ENCODE data around the gene BICC1. TPM values are rescaled to one million over a fixed set of nuclear protein-coding genes. Genes with fewer than 3 reads are reported as not detected.

BICC1 gene
- total RNA-seq, 1 donor from 2014 or later: 1.1 TPM

DNA sequence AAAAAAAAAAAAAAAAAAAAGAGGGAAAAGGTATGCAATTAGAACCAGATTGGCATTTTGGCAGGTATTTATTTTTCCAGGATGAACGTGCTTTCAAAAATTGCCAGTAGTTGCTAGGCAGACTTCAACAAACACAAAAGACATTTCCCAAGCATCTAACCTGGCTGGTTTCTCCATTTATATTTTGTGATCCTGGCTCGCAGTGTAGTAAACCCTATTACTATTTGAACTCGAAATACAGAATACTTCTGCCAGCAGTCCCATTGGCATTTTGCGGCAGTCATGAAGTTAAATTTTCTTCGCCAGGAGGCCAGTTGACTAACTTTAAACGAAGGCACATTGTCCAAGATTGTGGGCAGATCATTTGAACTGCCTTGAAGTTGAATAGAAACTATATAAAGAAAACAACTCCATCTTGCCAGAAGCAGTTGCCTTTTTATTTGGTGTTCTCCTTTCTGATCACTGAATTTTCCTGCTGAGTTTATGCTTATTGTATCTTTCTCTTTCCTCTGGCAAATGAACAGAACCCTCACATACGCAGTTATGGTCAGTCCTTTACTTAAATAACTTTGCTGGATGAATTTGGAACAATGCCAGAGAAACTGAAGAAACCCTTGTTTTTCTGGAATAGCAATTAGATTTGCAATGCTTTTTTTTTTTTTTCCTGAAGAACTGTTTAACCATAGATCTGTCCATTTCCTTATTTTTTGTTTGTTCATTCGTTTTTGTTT lies 132.9 kb downstream of the BICC1 start:
- no peak overlapping the region for H3K4me3 Mint-ChIP-seq (ENCODE audit: unreplicated experiment)
- H3K9me3 Mint-ChIP-seq (ENCODE audit: unreplicated experiment): no peaks in the 10 kb centered on the region
- H3K36me3 Mint-ChIP-seq (ENCODE audit: low read depth, unreplicated experiment): no peaks in the 10 kb centered on the region
- peaks cover 5% of the 10 kb centered on the region for H3K27me3 Mint-ChIP-seq (ENCODE audit: unreplicated experiment)
- DNase-seq (ENCODE audit: low spot score): no peak
- no peak overlapping the region for H3K27ac Mint-ChIP-seq (ENCODE audit: unreplicated experiment)
- peaks cover 9% of the 10 kb centered on the region for H3K4me1 Mint-ChIP-seq (ENCODE audit: unreplicated experiment)
- TF ChIP-seq, protein P1, sequence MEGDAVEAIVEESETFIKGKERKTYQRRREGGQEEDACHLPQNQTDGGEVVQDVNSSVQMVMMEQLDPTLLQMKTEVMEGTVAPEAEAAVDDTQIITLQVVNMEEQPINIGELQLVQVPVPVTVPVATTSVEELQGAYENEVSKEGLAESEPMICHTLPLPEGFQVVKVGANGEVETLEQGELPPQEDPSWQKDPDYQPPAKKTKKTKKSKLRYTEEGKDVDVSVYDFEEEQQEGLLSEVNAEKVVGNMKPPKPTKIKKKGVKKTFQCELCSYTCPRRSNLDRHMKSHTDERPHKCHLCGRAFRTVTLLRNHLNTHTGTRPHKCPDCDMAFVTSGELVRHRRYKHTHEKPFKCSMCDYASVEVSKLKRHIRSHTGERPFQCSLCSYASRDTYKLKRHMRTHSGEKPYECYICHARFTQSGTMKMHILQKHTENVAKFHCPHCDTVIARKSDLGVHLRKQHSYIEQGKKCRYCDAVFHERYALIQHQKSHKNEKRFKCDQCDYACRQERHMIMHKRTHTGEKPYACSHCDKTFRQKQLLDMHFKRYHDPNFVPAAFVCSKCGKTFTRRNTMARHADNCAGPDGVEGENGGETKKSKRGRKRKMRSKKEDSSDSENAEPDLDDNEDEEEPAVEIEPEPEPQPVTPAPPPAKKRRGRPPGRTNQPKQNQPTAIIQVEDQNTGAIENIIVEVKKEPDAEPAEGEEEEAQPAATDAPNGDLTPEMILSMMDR (IDR thresholded peaks at IDR 0.05; ENCODE audit: unreplicated experiment): no peak

DNA sequence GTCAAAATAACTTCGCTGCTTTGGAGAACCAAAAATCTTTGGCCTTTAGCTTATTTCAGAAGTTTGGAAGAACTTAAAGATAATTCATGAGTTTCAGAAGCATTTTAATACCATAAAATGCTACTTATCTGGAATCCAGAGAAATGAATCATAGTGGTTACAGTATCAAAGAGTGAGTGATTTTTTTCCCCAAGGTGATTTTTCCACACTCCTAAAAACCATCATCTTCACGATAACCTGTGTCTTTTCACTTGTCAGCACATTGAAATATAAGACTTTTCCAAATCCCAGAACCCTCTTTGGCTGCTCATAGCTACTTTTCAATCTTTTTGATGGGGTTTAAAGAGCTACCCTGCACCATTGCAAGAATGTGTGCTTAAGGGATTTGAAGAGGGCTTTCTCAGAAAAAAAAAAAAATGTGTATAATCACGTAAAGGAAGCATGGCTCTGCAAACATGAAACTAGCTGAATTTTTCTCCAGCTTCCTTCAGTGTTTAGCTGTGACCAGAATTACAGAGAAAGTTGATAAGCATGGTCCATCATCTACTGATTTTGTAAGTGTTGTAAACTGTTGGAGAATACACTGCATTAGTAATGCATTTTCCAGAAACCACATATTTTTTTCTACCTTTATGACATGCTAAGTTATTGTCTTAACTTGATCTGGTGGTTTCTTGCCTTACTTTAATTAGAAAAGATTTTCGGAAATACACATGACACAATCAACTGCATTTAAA lies 134.9 kb downstream of the BICC1 start:
- DNase-seq (ENCODE audit: low spot score): no peak
- no peak overlapping the region for H3K4me3 Mint-ChIP-seq (ENCODE audit: unreplicated experiment)
- peaks cover 5% of the 10 kb centered on the region for H3K27me3 Mint-ChIP-seq (ENCODE audit: unreplicated experiment)
- H3K36me3 Mint-ChIP-seq (ENCODE audit: low read depth, unreplicated experiment): no peaks in the 10 kb centered on the region
- TF ChIP-seq, protein P1 (IDR thresholded peaks at IDR 0.05; ENCODE audit: unreplicated experiment): no peak
- no peaks in the 10 kb centered on the region for H3K9me3 Mint-ChIP-seq (ENCODE audit: unreplicated experiment)
- H3K4me1 Mint-ChIP-seq (ENCODE audit: unreplicated experiment): peaks cover 5% of the 10 kb centered on the region
- H3K27ac Mint-ChIP-seq (ENCODE audit: unreplicated experiment): no peak overlapping the region

DNA sequence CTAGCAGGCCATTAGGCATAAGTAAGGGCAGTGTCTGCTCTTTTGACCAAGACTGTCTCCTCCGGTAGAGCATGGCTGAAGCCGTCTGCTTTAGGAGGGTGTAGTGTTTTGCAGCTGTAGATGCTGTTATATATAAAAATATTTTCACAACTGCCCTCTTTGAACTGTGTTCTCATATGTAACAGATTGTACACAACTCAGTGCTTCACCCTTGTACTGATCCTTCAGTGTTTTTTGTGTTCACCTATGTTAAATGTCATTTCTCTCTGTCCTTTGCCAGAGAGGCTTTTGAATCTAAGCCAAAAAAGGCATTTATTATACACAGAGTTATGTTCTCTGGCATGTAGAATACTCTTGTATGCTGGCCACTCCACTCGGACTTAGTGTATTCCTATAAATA lies 135.5 kb downstream of the BICC1 start:
- no peaks in the 10 kb centered on the region for H3K36me3 Mint-ChIP-seq (ENCODE audit: low read depth, unreplicated experiment)
- H3K27me3 Mint-ChIP-seq (ENCODE audit: unreplicated experiment): peaks cover 5% of the 10 kb centered on the region
- TF ChIP-seq, protein P1 (IDR thresholded peaks at IDR 0.05; ENCODE audit: unreplicated experiment): no peak
- H3K4me3 Mint-ChIP-seq (ENCODE audit: unreplicated experiment): no peak overlapping the region
- H3K27ac Mint-ChIP-seq (ENCODE audit: unreplicated experiment): no peak overlapping the region
- no peak for DNase-seq (ENCODE audit: low spot score)
- H3K4me1 Mint-ChIP-seq (ENCODE audit: unreplicated experiment): peaks cover 5% of the 10 kb centered on the region
- H3K9me3 Mint-ChIP-seq (ENCODE audit: unreplicated experiment): no peaks in the 10 kb centered on the region

DNA sequence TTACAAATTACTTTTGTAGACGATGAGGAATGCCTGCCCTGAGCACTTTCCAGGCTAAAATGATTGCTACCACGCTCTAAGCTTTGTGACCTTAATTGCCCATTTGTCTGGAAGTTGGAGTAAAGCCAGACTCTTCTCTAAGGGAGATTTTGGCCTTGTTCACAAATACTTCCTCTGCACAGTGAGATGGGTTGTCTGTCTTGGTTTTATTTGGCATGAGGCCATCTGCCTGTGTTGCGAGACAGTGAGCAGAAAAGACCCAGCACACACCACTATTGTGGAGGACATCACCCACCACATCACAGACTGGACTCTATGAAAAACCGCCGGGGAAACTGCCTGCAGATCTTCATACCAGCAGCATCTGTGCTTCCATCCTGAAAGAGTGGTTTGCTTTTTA lies 138.4 kb downstream of the BICC1 start:
- DNase-seq (ENCODE audit: low spot score): no peak
- Mint-ChIP-seq H3K4me1 (ENCODE audit: unreplicated experiment) (no peaks in the 10 kb centered on the region), H3K27me3 (ENCODE audit: unreplicated experiment) (peaks cover 5% of the 10 kb centered on the region), H3K9me3 (ENCODE audit: unreplicated experiment) (no peaks in the 10 kb centered on the region), H3K36me3 (ENCODE audit: low read depth, unreplicated experiment) (no peaks in the 10 kb centered on the region), H3K27ac (ENCODE audit: unreplicated experiment) (no peak overlapping the region), H3K4me3 (ENCODE audit: unreplicated experiment) (no peak overlapping the region)
- TF ChIP-seq, protein P1 (IDR thresholded peaks at IDR 0.05; ENCODE audit: unreplicated experiment): no peak

DNA sequence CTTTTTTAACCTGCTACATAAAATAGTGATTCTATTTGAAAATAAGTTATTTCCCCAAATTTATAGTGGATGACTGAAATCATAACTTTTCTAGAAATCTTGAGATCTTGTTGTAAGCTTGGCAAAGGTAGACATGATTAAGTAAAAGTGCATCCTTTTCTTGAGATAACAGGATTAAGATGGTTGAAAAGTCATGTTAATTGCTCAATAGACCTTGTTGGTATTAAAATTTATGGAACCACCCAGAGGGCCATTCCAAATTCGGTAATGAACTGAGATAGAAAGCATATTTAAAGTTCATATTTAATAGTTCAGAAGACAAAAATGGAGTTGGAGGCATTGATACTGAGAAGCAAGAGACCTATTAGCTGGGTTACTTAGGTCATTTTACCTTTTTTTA lies 139.1 kb downstream of the BICC1 start:
- Mint-ChIP-seq H3K27me3 (ENCODE audit: unreplicated experiment) (peaks cover 5% of the 10 kb centered on the region), H3K27ac (ENCODE audit: unreplicated experiment) (no peak overlapping the region), H3K4me1 (ENCODE audit: unreplicated experiment) (no peaks in the 10 kb centered on the region), H3K4me3 (ENCODE audit: unreplicated experiment) (no peak overlapping the region), H3K36me3 (ENCODE audit: low read depth, unreplicated experiment) (no peaks in the 10 kb centered on the region), H3K9me3 (ENCODE audit: unreplicated experiment) (no peaks in the 10 kb centered on the region)
- TF ChIP-seq, protein P1 (IDR thresholded peaks at IDR 0.05; ENCODE audit: unreplicated experiment): no peak
- no peak for DNase-seq (ENCODE audit: low spot score)
